Activated naive CD4-positive, alpha-beta T cell treated with anti-CD3 and anti-CD28 coated beads, Interleukin-2, amount 10 ng/mL, durations not matched to agents 7 days and 5 days (primary cell): Measurements from ENCODE around the gene PIP4K2B.
"Not testable (repeated sequence)": the region's sequence is repeated elsewhere in the genome, so short reads cannot be mapped to it uniquely, and the experiment has no call there.

Source experiments
- CTCF ChIA-PET: fragments of 350-600 bp; sonication (Branson Sonifier 250); formaldehyde crosslinking; loops from one replicate; lab custom pipeline; 2021; ENCODE audit warnings: antibody characterized with exemption; lab: Charles Lee
- DNase-seq: peaks from one replicate; pipeline ENCODE4 v3.0.0-alpha.2; 2020
- H3K27ac Mint-ChIP-seq: one replicate; pipeline ENCODE4 v1.8.0; 2021; ENCODE audit warnings: mild to moderate bottlenecking, moderate library complexity, mixed read lengths
- H3K27me3 Mint-ChIP-seq: one replicate; pipeline ENCODE4 v1.8.0; 2021; ENCODE audit warnings: mild to moderate bottlenecking, mixed read lengths
- H3K36me3 Mint-ChIP-seq: one replicate; pipeline ENCODE4 v1.8.0; 2021; ENCODE audit warnings: mixed read lengths
- H3K4me1 Mint-ChIP-seq: one replicate; pipeline ENCODE4 v1.8.0; 2021; ENCODE audit warnings: mixed read lengths
- H3K4me3 Mint-ChIP-seq: one replicate; pipeline ENCODE4 v1.8.0; 2021; ENCODE audit warnings: mild to moderate bottlenecking, moderate library complexity, mixed read lengths
- H3K9me3 Mint-ChIP-seq: one replicate; pipeline ENCODE4 v1.8.0; 2021; ENCODE audit warnings: mixed read lengths

The PIP4K2B gene

DNA sequence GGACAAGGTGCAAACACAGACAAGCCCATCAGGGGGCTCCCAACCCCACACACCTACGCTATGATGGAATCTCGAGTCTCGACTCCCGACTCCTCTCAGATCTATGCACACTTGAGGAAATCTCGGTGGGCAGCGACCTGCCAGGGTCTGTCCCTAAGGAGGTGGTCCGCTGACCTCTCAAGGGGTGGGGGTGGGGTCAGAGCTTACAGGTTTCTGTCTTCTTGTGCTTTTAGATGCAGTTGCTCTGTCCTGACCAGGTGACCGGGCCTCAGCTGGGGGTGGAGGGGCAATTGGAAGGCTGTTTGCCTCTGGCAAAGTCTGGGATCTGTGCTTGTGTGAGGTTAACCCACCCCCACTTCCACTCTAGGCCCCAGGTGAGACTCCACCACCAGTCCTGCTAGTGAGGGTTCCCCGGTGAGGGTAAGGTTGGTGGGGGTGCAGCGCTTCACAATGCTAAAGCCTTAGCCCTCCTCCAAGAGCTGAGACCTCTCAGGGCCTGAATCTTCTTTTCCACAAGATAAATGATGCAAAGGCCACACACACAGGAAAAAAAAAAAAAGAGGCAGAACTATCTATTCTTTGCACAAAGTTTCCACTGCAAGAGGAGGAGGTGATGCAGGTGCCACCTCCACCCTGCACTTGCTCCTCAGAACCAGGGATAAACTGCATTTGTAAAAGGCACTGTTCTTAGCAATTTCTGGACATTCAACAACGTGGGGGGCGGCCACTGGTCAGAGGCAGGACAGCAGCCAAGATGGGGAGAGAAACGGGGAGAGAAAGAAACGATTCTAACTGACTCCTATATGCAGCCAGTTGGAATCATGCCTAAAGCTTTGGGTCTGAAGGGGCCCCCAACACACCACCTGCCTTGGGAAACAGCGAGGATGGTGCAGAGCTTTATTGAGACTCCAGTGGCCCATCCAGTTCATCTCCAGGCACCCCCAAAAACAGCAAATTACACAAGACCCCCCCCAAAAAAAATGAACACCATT lies 65.1 kb downstream of the PIP4K2B start:
- Mint-ChIP-seq H3K9me3 (no peaks in the 10 kb centered on the region), H3K4me3 (no peak overlapping the region), H3K4me1 (peaks cover 50% of the 10 kb centered on the region), H3K27ac (peak overlapping the region; percentile 38), H3K27me3 (peaks cover 13% of the 10 kb centered on the region), H3K36me3 (peaks cover 21% of the 10 kb centered on the region)
- CTCF ChIA-PET: interaction anchor here (0.6 to 8.3 kb wide), 19 partner anchors 12 to 419 kb away, joined by 3 to 116 read pairs (median 5); partner anchors contain the start of genes EPOP, MLLT6 and PSMB3
- DNase-seq: peak; percentile 51

DNA sequence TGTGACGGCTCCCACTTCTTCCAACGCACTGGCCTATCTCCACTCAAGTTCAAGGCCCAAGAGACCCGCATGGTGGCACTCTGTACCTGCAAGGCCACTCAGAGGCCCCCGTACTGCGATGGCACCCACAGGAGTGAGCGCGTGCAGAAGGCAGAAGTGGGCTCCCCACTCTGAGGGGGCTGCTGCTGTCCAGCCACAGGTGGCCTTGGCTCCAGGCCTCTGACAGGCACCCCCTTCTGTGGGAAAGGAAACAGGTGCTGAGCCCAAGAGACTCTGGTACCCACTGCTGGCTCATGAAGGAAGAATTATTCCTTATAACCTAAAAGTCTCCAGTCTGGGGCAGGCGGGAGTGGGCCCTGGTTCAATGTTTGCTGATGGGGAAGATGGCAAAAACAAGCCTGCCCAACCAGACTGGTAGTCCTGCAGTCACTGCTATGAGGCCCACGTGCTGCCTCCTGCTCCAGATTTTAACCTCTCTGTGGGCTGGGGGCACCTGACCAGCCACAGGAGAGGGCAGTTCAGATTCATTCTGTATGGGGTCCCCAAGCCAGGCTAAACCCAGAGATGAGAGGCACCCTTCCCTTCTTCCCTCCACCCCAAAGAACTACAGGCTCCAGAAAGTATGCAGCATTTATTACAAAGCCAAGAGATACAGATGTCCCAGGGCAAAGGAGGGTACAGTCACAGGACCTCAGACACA lies 65.9 kb downstream of the PIP4K2B start:
- Mint-ChIP-seq H3K27ac (peak overlapping the region; percentile 56), H3K36me3 (peaks cover 21% of the 10 kb centered on the region), H3K9me3 (no peaks in the 10 kb centered on the region), H3K4me1 (peaks cover 58% of the 10 kb centered on the region), H3K27me3 (peaks cover 5% of the 10 kb centered on the region), H3K4me3 (no peak overlapping the region)
- CTCF ChIA-PET: interaction anchor here (2.2 to 8.3 kb wide), 2 partner anchors 12 to 57 kb away, joined by 9 to 116 read pairs; partner anchors contain the start of gene EPOP
- DNase-seq: no peak

DNA sequence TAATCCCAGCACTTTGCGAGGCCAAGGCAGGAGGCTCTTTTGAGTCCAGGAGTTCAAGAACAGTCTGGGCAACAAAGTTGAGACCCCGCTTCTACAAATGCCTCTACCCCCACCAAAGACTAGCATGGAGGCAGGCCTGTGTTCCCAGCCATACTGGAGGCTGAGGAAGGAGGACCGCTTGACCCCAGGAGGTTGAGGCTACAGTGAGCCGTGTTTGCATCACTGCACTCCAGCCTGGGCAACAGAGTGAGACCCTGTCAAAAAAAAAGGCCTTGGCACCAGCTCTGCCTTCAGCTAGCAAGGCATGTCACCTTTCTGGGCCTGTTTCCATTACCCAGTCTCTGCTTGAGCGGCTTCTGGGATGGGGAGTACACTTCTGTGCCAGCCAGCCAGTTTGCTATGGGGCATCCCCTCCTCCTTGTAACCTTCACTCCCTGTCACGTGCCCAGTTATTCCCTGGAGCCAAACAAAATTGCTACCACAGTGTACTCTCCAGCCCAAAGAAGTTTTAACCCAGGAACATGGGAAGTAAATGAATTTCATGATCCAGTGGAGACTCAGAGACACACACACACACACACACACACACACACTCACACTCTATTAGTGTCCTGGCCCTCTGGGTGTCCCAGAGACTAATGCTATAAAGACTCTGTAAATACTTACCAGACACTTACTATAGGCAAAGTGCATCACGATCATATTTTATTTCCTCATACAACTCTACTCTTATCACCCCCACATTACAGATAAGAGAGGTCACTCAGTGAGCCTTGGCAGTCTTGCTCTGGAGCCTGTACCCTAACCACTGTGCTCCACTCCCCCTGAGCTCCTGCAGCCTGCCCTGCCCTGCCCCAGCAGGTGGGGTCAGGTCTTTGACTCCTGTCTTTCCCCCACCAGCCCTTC lies 66.7 kb downstream of the PIP4K2B start:
- Mint-ChIP-seq H3K4me1 (peaks cover 66% of the 10 kb centered on the region), H3K27ac (peak overlapping the region; percentile 56), H3K27me3 (no peaks in the 10 kb centered on the region), H3K9me3 (no peaks in the 10 kb centered on the region), H3K36me3 (peaks cover 29% of the 10 kb centered on the region), H3K4me3 (peak overlapping the region; percentile 100)
- CTCF ChIA-PET: interaction anchor here (0.8 to 8.3 kb wide), 5 partner anchors 9 to 174 kb away, joined by 3 to 116 read pairs (median 3); partner anchors contain the start of gene EPOP
- DNase-seq: no peak

DNA sequence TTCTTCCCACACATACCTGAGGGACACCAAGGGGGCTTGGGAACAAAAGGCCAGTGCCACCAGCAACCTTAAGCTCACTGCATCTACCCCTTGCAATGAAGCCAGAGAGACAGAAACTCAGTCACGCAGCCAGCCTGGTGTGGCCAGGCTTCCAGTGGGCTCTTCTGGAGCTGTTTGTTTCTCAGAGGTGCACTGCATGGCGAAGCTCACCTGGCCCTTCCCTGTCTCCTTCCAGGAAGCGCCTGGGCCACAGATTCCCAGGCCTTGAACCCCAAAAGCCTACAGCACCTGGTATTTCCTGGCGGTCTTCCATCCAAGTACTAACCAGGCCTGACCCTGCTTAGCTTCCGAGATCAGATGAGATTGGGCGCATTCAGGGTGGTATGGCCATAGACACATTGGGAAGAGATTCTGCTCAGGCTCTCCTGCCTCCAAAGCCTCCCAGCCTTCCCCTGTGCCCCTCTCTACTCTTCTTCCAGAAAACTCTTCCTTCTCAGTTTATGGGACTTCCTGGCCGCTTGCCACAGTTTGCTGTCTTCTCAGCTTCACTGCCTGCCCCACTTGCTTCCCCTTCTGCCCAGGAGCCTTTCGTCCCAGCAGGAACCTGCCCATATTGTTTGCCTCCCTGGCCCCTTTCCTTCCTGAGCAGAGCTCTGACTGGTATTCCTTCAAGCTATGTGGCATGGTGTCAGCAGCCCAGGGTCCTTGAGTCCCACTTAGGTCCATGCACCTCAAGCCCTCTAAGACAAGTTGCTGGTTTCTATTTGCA lies 67.6 kb downstream of the PIP4K2B start:
- no peaks in the 10 kb centered on the region for H3K9me3 Mint-ChIP-seq
- CTCF ChIA-PET: interaction anchor here (0.8 to 8.3 kb wide), 7 partner anchors 10 to 173 kb away, joined by 3 to 116 read pairs (median 3); partner anchors contain the start of gene EPOP

DNA sequence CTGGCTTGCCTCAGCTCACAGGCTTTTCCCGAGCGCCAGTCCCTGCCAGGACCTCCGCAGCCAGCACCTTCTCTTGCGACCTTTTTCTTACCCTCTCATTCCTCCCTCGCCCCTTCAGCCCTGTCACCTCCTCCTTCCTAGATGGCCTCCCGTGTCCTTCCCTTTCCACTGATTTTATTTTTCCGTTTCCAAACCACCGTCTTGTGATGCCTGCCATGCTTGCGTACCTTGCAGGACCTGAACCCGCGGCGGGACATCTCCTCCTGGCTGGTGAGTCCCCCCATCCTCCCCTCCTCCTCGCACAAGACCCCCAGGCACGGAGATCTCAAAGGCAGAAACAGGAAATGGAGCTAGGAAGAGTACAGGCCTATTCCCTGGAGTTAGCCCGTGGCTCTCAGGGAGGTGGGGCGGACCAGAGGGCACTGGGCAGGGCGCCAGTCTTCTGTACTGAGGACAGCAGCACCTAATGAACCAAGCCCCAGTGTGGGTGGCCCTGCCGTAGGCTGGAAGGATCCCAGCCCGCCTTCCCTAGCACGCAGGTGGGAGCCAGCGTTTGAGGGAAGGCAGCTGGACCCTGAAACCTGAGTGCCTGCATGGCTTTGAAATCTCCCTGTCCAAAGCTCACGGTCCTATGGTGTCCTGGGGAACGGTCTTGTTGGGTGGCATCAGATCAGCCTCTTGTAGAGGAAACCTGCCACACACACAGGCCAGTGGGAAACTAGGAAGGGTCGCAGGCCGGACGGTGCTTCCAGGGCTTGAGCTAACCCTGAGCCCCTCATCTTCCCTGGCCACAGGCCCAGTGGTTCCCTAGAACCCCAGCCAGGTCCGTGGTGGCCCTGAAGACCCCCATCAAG lies 68.6 kb downstream of the PIP4K2B start:
- Mint-ChIP-seq H3K27ac (peak overlapping the region; percentile 93), H3K4me1 (peaks cover 82% of the 10 kb centered on the region), H3K9me3 (no peaks in the 10 kb centered on the region), H3K36me3 (peaks cover 33% of the 10 kb centered on the region), H3K4me3 (peak overlapping the region; percentile 100), H3K27me3 (no peaks in the 10 kb centered on the region)
- DNase-seq: no peak
- CTCF ChIA-PET: interaction anchor here (1.0 to 8.3 kb wide), 5 partner anchors 14 to 128 kb away, joined by 3 to 116 read pairs (median 5); partner anchors contain the start of gene EPOP

More for the DNA sequence above, 67.6 kb downstream of the PIP4K2B start:
- Mint-ChIP-seq H3K4me1 (peaks cover 75% of the 10 kb centered on the region), H3K36me3 (peaks cover 33% of the 10 kb centered on the region), H3K27ac (peak overlapping the region; percentile 93), H3K27me3 (no peaks in the 10 kb centered on the region), H3K4me3 (peak overlapping the region; percentile 100)
- DNase-seq: no peak

DNA sequence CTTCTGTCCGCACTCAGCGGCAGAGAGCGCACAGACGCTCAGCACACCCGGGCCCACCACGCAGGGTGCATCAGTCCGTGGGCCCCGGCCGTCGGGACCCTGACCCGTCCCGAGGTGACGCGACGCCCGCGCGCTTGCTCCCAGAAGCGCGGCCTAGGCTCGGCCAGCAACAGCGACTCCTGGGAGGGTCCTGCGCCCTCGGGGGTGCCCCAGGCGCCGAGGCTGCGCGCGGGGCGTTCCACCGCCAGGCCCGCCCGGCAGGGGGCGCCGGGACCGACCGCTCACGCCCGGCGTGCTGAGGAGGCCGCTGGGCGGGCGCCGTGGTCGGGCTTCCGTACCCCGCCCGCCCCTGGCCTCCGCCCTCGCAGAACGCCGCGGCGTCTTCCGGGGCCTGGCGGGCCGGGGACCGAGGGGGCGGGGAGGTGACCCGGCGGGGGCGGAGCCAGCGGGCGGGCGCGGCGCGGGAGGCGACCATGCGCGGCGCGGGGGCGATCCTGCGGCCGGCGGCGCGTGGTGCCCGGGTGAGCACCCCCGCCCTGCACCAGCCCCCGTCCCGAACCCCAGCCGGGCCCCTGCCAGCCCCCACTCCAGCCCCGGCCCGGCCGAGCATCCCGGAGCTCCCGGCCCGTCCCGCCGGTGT lies 69.3 kb downstream of the PIP4K2B start, which contains the start of gene CISD3:
TSS of gene CISD3 (plus strand) at position 456 of the 640 bp plus-strand sequence. CDS start at position 474, 18 bp downstream.
- H3K9me3 Mint-ChIP-seq: no peaks in the 10 kb centered on the region

DNA sequence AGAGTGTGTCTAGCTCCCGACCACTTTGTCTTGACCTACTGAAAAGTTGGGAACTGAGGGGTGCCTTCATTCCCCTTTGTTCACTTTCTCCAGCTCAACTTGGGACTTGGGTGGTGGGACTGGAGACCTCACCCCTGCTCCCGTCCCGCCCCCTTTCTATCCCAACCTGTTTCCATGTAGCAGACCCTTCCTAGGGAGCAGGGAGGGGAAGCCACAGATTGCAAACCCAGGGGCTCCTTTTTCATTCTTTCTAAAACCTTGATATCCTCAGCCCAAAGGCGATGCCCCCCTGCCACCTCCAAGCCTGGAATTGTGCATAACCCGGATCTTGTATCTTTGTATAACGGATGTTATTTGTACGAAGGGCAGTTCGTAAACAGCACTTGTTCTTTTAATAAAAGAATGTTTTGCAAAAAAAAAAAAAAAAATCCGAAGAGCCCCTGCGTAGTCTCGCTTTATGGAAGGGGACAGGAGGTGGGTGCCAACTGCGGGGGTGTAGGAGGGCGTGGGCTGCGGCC lies 69.9 kb downstream of the PIP4K2B start:
- peaks cover 79% of the 10 kb centered on the region for H3K4me1 Mint-ChIP-seq
- H3K4me3 Mint-ChIP-seq: peak overlapping the region; percentile 61

More for the DNA sequence above, 69.3 kb downstream of the PIP4K2B start, which contains the start of gene CISD3:
- H3K4me3 Mint-ChIP-seq: peak within 1 kb of the TSS; percentile 100
- H3K4me1 Mint-ChIP-seq: peaks cover 82% of the 10 kb centered on the region
- peak; percentile 89 for DNase-seq
- peak within 1 kb of the TSS; percentile 94 for H3K27ac Mint-ChIP-seq
- H3K27me3 Mint-ChIP-seq: no peaks in the 10 kb centered on the region
- peaks cover 39% of the 10 kb centered on the region for H3K36me3 Mint-ChIP-seq
- CTCF ChIA-PET: interaction anchor here (1.2 to 8.3 kb wide), 6 partner anchors 14 to 127 kb away, joined by 4 to 116 read pairs (median 10); partner anchors contain the start of gene EPOP

DNA sequence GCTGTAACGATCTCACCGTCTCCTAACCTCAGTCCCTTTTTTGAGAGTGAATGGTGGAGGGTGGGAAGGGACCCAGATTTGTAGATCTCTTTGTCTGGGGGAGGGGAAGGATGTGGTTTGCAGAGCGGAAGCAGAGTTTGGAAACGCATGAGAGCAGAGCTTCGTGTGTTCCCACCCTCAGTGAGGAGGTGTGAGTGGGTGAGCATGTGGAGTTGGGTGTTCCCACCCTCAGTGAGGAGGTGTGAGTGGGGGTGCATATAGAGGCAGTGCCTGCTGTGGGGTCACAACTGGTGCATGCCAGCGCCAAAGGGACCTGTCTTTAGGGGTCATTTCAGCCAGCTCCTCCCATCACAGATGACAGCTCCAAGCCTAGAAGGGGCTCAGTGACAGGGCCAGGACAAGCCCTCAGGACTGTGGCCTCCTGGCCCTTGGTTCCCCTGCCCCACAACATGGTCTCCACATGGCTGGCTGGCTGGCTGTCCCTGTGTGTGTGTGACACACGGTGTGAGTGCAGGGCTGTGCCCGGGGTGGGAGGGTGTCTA lies 71.0 kb downstream of the PIP4K2B start:
- CTCF ChIA-PET: interaction anchor here (0.6 to 2.2 kb wide), 7 partner anchors 8 to 51 kb away, joined by 3 to 14 read pairs (median 6); partner anchors contain the start of gene MLLT6
- Mint-ChIP-seq H3K27me3 (no peaks in the 10 kb centered on the region), H3K4me1 (peaks cover 74% of the 10 kb centered on the region), H3K27ac (peak overlapping the region; percentile 94), H3K4me3 (peak overlapping the region; percentile 67), H3K36me3 (peaks cover 43% of the 10 kb centered on the region), H3K9me3 (no peaks in the 10 kb centered on the region)
- DNase-seq: peak; percentile 82

More for the DNA sequence above, 69.9 kb downstream of the PIP4K2B start:
- Mint-ChIP-seq H3K36me3 (peaks cover 41% of the 10 kb centered on the region), H3K27me3 (no peaks in the 10 kb centered on the region), H3K27ac (peak overlapping the region; percentile 94), H3K9me3 (no peaks in the 10 kb centered on the region)
- CTCF ChIA-PET: interaction anchor here (0.8 to 2.2 kb wide), 7 partner anchors 19 to 52 kb away, joined by 3 to 14 read pairs (median 6); partner anchors contain the start of gene MLLT6
- DNase-seq: no peak

DNA sequence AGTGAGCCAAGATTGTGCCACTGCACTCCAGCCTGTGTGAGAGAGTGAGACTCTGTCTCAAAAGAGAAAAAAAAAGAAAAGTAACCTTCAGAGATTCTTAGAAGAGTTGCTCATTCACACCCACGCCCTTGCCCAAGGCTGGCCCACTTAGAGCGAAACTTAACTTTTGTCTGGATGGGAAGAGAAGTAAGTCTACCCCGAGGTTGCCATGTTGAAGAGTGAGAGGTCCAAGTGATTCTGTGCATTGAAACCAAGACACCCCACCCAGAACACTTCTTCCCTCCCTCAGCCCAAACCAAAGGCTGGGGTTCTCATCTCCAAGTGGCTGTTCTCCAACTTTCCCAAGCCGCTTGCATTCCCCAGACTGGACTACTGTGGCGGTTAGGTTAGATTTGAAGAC lies 71.6 kb downstream of the PIP4K2B start:
- Mint-ChIP-seq H3K9me3 (no peaks in the 10 kb centered on the region), H3K4me3 (peak overlapping the region; percentile 67), H3K4me1 (peaks cover 73% of the 10 kb centered on the region), H3K27ac (peak overlapping the region; percentile 94), H3K27me3 (no peaks in the 10 kb centered on the region), H3K36me3 (peaks cover 44% of the 10 kb centered on the region)
- CTCF ChIA-PET: interaction anchor here (1.5 to 2.2 kb wide), 6 partner anchors 10 to 51 kb away, joined by 3 to 14 read pairs (median 6); partner anchors contain the start of gene MLLT6
- peak; percentile 64 for DNase-seq

DNA sequence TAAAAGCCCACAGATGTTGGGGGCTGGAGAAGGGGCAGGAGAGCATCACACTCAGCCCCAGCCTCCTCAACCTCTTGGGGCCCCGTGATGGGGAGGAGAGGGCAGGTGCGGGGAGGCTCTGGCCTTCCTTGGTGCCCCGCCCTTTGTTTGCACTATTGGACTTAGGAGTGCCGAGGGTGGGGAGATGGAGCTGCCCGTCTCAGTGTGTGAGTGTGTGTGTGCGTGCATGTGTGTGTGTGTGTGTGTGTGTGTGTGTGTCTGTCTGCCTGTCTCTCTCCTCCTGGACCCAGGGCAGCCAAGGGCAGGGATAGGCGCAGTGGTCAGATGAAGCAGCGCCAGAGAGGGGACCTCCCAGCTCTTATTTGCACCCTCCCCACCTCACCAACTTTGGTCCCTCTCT lies 73.2 kb downstream of the PIP4K2B start:
- DNase-seq, H3K27me3 Mint-ChIP-seq, H3K4me3 Mint-ChIP-seq, H3K9me3 Mint-ChIP-seq: not testable (repeated sequence)
- CTCF ChIA-PET: interaction anchor here (2.0 kb wide), 1 partner anchor 49 kb away, joined by 4 read pairs; no protein-coding TSS in a partner anchor
- Mint-ChIP-seq H3K27ac (peak overlapping the region; percentile 82), H3K4me1 (peaks cover 62% of the 10 kb centered on the region), H3K36me3 (peaks cover 43% of the 10 kb centered on the region)

DNA sequence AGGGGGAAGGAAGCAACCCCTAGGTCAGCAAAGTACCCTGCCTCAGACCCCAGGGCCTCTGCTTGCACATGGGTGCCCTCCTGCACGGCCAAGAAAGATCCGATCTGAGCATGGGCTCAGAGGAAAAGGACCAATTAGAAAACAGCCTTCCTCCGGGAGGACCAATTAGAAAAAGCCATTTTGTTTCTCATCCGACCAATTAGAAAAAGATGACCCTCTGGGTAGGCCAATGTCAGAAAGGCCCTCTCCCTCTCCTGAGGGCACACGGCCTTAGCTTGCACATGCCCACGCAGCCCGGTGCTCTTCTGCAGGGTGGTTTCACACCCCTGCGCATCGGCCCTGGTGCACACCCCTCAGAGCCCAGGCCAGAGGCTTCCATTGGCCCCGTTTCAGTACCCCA lies 74.3 kb downstream of the PIP4K2B start:
- Mint-ChIP-seq H3K27ac (peak overlapping the region; percentile 62), H3K4me3 (no peak overlapping the region), H3K4me1 (peaks cover 59% of the 10 kb centered on the region), H3K9me3 (no peaks in the 10 kb centered on the region), H3K36me3 (peaks cover 48% of the 10 kb centered on the region), H3K27me3 (no peaks in the 10 kb centered on the region)
- CTCF ChIA-PET: no interaction called here
- no peak for DNase-seq
